Sigmoid colon (tissue), 7 donors: ENCODE data around the gene GSG1L. TPM values are rescaled to one million over a fixed set of nuclear protein-coding genes. Genes with fewer than 3 reads are reported as not detected.

Source experiments
- DNase-seq: peaks from one replicate; pipeline ENCODE4 v3.0.0-alpha.2; 2019
- H3K27ac ChIP-seq, 4 donors: fragments of 200-600 bp; sonication (generic); one replicate each; pipeline ENCODE4 v1.5.1; 2016 to 2019; ENCODE audit warnings: mild to moderate bottlenecking in 1 of 4
- H3K27me3 ChIP-seq, 3 donors: fragments of 200-600 bp; sonication (generic); one replicate each; pipeline ENCODE4 v1.5.1; 2019; ENCODE audit warnings: mild to moderate bottlenecking in 1 of 3
- H3K36me3 ChIP-seq, 4 donors: fragments of 200-600 bp; sonication (generic); one replicate each; pipeline ENCODE4 v1.5.1; 2016 to 2019
- H3K4me1 ChIP-seq, 4 donors: fragments of 200-600 bp; sonication (generic); one replicate each; pipeline ENCODE4 v1.5.1; 2017 to 2019
- H3K4me3 ChIP-seq, 4 donors: fragments of 200-600 bp; sonication (generic); one replicate each; pipeline ENCODE4 v1.5.1; 2017 to 2019; ENCODE audit warnings: mild to moderate bottlenecking in 2 of 4, moderate library complexity in 1 of 4
- H3K9me3 ChIP-seq, 4 donors: fragments of 200-600 bp in 3 of 4; sonication (generic) in 3 of 4; one replicate each; pipeline versions ENCODE4 v1.5.1 to v1.6.1; 2013 to 2019
- EP300 ChIP-seq, 4 donors: sonication (generic); formaldehyde crosslinking; IDR thresholded peaks; one replicate each; pipeline ENCODE4 v1.6.1; 2017; ENCODE audit warnings: antibody characterized with exemption in 4 of 4
- POLR2A ChIP-seq, 2 donors: fragments of 450-650 bp; IDR thresholded peaks; one replicate each; pipeline ENCODE4 v1.6.1; 2016; ENCODE audit warnings: antibody characterized with exemption in 2 of 2, mild to moderate bottlenecking in 2 of 2, moderate library complexity in 2 of 2
- POLR2AphosphoS5 ChIP-seq, 4 donors: sonication (generic); formaldehyde crosslinking; IDR thresholded peaks; one replicate each; pipeline ENCODE4 v1.6.1; 2017; ENCODE audit warnings: antibody characterized with exemption in 4 of 4
- WGBS, 2 donors: extraction: QIAGEN DNeasy Blood & Tissue Kit; methylation state at CpG; one replicate each; pipeline ENCODE4 v1.1.7; 2013; 5-methylcytosine and 5-hydroxymethylcytosine counted together
- intact Hi-C: fragments of 100-400 bp; cut with DNase I; formaldehyde crosslinking; loops from one replicate; pipeline ENCODE4 v1.15.1; 2023
- polyA plus RNA-seq, 3 donors: library from polyadenylated mRNA; stranded (reverse); fragments of 200-250 nt; gene quantifications; one replicate each; pipeline ENCODE4 v1.2.3, GENCODE V29; 2013
- total RNA-seq, 4 donors: library from RNA; depleted of rRNA; stranded (reverse); fragments of >200 nt; gene quantifications; one replicate each; pipeline ENCODE4 v1.1.0, GENCODE V29; 2016
- TF ChIP-seq, protein P1 (sequence below), 4 experiments: fragments of 450-650 bp in 3 of 4; fragments of 200-600 bp in 1 of 4; IDR thresholded peaks; one replicate each; pipeline ENCODE4 v1.5.1; 2016 to 2019; ENCODE audit warnings: antibody characterized with exemption in 4 of 4, mild to moderate bottlenecking in 3 of 4, moderate library complexity in 2 of 4
- donor health status: healthy with polysubstance abuse.
- donor health status: Bipolar disorder and iron deficiency.
- donor health status: healthy.

Gene GSG1L
- total and polyA plus RNA-seq, 7 donors = 0.25 to 0.66 (median 0.36) TPM; not detected in 2

DNA sequence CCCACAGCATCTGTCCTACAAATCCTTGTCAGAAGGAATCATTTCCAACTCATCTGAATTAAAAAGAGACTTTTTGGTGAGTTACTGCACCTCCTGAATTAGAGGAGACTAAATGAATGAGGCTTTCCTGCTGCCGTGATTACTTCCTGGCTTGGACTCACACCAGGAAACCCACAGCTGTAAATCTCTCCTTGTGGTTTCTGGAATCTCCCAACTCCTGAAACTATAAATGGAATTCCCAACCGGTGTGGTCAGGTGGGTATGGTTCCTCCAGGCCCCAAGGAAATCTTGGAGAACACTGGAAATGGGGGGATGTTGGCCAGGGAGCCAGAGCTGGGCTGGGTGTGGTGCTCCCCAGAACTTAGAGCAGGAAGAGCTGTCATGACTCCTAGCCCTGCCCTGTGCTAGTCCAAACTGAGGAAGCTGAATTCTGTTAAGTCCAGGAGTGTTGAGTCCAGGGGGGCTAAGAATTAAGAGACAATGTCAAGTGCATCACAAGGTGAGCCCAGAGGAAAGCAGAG is 216.4 kb downstream of the GSG1L start:
- Histone ChIP-seq H3K9me3 (no peaks in the 10 kb centered on the region), H3K27me3 (peaks cover 0 to 4% (median 0%) of the 10 kb centered on the region in 3 donors), H3K36me3 (no peaks in the 10 kb centered on the region), H3K4me1 (no peaks in the 10 kb centered on the region), H3K4me3 (no peak overlapping the region), H3K27ac (no peak overlapping the region)
- intact Hi-C loops = no loop called here
- TF ChIP-seq, protein P1, sequence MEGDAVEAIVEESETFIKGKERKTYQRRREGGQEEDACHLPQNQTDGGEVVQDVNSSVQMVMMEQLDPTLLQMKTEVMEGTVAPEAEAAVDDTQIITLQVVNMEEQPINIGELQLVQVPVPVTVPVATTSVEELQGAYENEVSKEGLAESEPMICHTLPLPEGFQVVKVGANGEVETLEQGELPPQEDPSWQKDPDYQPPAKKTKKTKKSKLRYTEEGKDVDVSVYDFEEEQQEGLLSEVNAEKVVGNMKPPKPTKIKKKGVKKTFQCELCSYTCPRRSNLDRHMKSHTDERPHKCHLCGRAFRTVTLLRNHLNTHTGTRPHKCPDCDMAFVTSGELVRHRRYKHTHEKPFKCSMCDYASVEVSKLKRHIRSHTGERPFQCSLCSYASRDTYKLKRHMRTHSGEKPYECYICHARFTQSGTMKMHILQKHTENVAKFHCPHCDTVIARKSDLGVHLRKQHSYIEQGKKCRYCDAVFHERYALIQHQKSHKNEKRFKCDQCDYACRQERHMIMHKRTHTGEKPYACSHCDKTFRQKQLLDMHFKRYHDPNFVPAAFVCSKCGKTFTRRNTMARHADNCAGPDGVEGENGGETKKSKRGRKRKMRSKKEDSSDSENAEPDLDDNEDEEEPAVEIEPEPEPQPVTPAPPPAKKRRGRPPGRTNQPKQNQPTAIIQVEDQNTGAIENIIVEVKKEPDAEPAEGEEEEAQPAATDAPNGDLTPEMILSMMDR (IDR thresholded peaks at IDR 0.05) = no peak
- no peak for TF ChIP-seq POLR2A (IDR thresholded peaks at IDR 0.05)
- no peak for TF ChIP-seq EP300 (IDR thresholded peaks at IDR 0.05)
- TF ChIP-seq POLR2AphosphoS5 (IDR thresholded peaks at IDR 0.05) = no peak
- 2 to 7% methylated on average over 2 of the region's 2 CpGs for WGBS, 2 donors
- peak; percentile 33 for DNase-seq

DNA sequence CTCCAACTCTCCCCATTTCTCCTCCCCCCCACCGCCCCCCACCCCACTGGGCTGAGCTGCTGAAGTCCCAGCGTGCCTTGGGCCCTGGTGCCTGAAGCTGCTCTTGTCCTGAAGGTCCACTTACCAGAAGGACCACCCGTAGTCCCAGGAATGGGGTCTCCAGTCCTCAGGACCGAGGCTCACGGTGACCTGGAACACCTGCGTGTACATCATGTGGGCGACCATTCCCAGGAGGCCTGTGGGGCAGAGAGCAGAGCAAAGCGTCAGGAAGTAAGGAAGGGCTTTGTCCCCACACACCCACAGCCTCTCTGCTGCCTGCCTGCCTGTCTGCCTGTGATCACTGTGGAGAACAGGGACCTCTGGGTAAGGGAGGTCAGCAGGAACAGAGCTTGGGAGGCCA is 218.7 kb downstream of the GSG1L start:
- Histone ChIP-seq H3K4me1 (no peaks in the 10 kb centered on the region), H3K9me3 (no peaks in the 10 kb centered on the region), H3K4me3 (no peak overlapping the region), H3K27ac (no peak overlapping the region), H3K36me3 (no peaks in the 10 kb centered on the region), H3K27me3 (no peaks in the 10 kb centered on the region)
- intact Hi-C loops = no loop called here
- TF ChIP-seq POLR2AphosphoS5 (IDR thresholded peaks at IDR 0.05) (no peak), POLR2A (IDR thresholded peaks at IDR 0.05) (no peak), EP300 (IDR thresholded peaks at IDR 0.05) (no peak)
- TF ChIP-seq, protein P1 (IDR thresholded peaks at IDR 0.05) = no peak
- peak; percentile 43 for DNase-seq
- WGBS, 2 donors = 77 to 85% methylated on average over 8 of the region's 8 CpGs

DNA sequence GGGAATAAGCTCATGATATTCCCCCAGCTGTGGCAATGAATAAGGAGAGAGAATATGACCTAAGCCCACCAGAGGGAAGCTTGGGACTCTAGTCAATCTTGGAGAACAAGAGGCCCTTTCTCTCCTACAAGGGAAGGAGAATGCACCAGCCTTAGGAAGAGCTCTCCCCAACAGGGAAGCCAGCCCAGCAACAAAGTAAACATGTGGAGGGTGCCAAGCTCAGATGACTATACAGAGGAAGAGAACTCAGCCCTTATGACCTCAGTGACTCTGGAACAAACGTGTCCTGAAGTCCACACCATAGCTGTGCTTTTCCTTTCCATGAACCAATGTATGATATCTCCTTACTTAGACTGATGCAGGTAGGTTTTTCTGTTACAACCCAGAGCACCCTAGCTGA is 219.7 kb downstream of the GSG1L start:
- intact Hi-C loops = no loop called here
- Histone ChIP-seq H3K4me1 (no peaks in the 10 kb centered on the region), H3K36me3 (no peaks in the 10 kb centered on the region), H3K27me3 (no peaks in the 10 kb centered on the region), H3K27ac (no peak overlapping the region), H3K4me3 (no peak overlapping the region), H3K9me3 (no peaks in the 10 kb centered on the region)
- TF ChIP-seq POLR2AphosphoS5 (IDR thresholded peaks at IDR 0.05) (no peak), EP300 (IDR thresholded peaks at IDR 0.05) (no peak), POLR2A (IDR thresholded peaks at IDR 0.05) (no peak)
- TF ChIP-seq, protein P1 (IDR thresholded peaks at IDR 0.05) = no peak
- no peak for DNase-seq
- WGBS, 2 donors = 9 to 21% methylated on average over 1 of the region's 1 CpG

DNA sequence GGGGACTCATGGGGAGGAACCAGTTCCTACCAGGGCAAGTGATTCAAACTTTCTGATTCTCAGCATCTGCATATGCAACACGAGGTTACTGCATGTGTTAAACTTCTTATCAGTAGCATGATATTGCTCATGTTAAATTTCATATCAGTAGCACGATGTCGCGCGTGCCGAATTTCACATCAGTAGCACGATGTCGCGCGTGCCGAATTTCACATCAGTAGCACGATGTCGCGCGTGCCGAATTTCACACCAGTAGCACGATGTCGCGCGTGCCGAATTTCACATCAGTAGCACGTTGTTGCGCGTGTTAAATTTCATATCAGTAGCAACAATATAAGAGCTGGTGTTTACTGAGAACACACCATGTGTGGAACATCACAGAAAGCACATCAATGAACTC is 221.6 kb downstream of the GSG1L start:
- TF ChIP-seq EP300 (IDR thresholded peaks at IDR 0.05) (no peak), POLR2AphosphoS5 (IDR thresholded peaks at IDR 0.05) (no peak), POLR2A (IDR thresholded peaks at IDR 0.05) (no peak)
- TF ChIP-seq, protein P1 (IDR thresholded peaks at IDR 0.05) = no peak
- WGBS, 2 donors = 89 to 92% methylated on average over 24 of the region's 24 CpGs
- peak; percentile 22 for DNase-seq
- no peaks in the 10 kb centered on the region for H3K36me3 ChIP-seq
- H3K4me1 ChIP-seq = no peaks in the 10 kb centered on the region
- intact Hi-C loops = no loop called here
- H3K9me3 ChIP-seq = no peaks in the 10 kb centered on the region
- H3K4me3 ChIP-seq = no peak overlapping the region
- no peak overlapping the region for H3K27ac ChIP-seq
- H3K27me3 ChIP-seq = no peaks in the 10 kb centered on the region
